Measurements from ENCODE around the gene GZMH. TPM values are rescaled to one million over a fixed set of nuclear protein-coding genes. Genes with fewer than 3 reads are reported as not detected.

The GZMH gene
- total RNA-seq, 1 experiment from 2014 or later: not detected

GRCh38 chr14:24565766-24566165 is 43.7 kb downstream of the GZMH start (continued):
- TF ChIP-seq E2F4 (CRISPR knock-in tag; IDR thresholded peaks at IDR 0.05; ENCODE audit: borderline replicate concordance, low read depth): no peak

- CTCF ChIA-PET: no interaction called here
- ATAC-seq: no peak
- H3K4me1 Mint-ChIP-seq: no peaks in the 10 kb centered on the region
- DNase-seq (ENCODE audit: low spot score): no peak
- H3K9me3 Mint-ChIP-seq: peaks cover 65% of the 10 kb centered on the region
- peaks cover 15% of the 10 kb centered on the region for H3K27me3 Mint-ChIP-seq (ENCODE audit: low read depth)
- H3K27ac Mint-ChIP-seq: no peak overlapping the region
- peaks cover 13% of the 10 kb centered on the region for H3K36me3 Mint-ChIP-seq
- H3K4me3 Mint-ChIP-seq: no peak overlapping the region
- TF ChIP-seq ZNF121 (CRISPR knock-in tag; IDR thresholded peaks at IDR 0.05) (no peak), ZNF317 (CRISPR knock-in tag; IDR thresholded peaks at IDR 0.05; ENCODE audit: borderline replicate concordance, low read depth) (no peak), ZSCAN18 (CRISPR knock-in tag; IDR thresholded peaks at IDR 0.05) (no peak), ZNF396 (CRISPR knock-in tag; IDR thresholded peaks at IDR 0.05; ENCODE audit: borderline replicate concordance) (no peak), ERG (CRISPR knock-in tag; IDR thresholded peaks at IDR 0.05) (no peak), ZNF512 (CRISPR knock-in tag; IDR thresholded peaks at IDR 0.05; ENCODE audit: borderline replicate concordance) (no peak), STAT6 (CRISPR knock-in tag; conservative IDR thresholded peaks at IDR 0.05; ENCODE audit: low read depth) (no peak), GRHL2 (CRISPR knock-in tag; IDR thresholded peaks at IDR 0.05; ENCODE audit: insufficient replicate concordance, severe bottlenecking) (no peak), TP53 (CRISPR knock-in tag; IDR thresholded peaks at IDR 0.05) (no peak), GTF2I (CRISPR knock-in tag; conservative IDR thresholded peaks at IDR 0.05) (no peak), RORB (CRISPR knock-in tag; IDR thresholded peaks at IDR 0.05) (no peak), ZNF416 (CRISPR knock-in tag; IDR thresholded peaks at IDR 0.05) (no peak), ZNF232 (CRISPR knock-in tag; IDR thresholded peaks at IDR 0.05) (no peak), ZNF532 (CRISPR knock-in tag; IDR thresholded peaks at IDR 0.05; ENCODE audit: borderline replicate concordance) (no peak)
- POLR2A ChIA-PET: no interaction called here
Observed at GRCh38 chr14:24563505-24563904, 46.0 kb downstream of the GZMH start.

All from WTC11 (cell line).